GM18507 (cell line): ENCODE data around the gene COX5B.
A peak's percentile ranks its signal among the peaks of the same experiment; 100 is the strongest.
"Not testable (repeated sequence)": the region's sequence is repeated elsewhere in the genome, so short reads cannot be mapped to it uniquely, and the experiment has no call there.

Source experiments
- DNase-seq: peaks from one replicate; pipeline ENCODE4 v3.0.0; 2011; ENCODE audit warnings: low read depth; ENCODE audit not compliant: insufficient read length; ENCODE audit errors: extremely low spot score
- FAIRE-seq: peaks from 2 replicates; lab custom pipeline; 2011; peaks lifted over from hg19 to GRCh38; lab: Jason Lieb, UNC

Gene COX5B

DNA sequence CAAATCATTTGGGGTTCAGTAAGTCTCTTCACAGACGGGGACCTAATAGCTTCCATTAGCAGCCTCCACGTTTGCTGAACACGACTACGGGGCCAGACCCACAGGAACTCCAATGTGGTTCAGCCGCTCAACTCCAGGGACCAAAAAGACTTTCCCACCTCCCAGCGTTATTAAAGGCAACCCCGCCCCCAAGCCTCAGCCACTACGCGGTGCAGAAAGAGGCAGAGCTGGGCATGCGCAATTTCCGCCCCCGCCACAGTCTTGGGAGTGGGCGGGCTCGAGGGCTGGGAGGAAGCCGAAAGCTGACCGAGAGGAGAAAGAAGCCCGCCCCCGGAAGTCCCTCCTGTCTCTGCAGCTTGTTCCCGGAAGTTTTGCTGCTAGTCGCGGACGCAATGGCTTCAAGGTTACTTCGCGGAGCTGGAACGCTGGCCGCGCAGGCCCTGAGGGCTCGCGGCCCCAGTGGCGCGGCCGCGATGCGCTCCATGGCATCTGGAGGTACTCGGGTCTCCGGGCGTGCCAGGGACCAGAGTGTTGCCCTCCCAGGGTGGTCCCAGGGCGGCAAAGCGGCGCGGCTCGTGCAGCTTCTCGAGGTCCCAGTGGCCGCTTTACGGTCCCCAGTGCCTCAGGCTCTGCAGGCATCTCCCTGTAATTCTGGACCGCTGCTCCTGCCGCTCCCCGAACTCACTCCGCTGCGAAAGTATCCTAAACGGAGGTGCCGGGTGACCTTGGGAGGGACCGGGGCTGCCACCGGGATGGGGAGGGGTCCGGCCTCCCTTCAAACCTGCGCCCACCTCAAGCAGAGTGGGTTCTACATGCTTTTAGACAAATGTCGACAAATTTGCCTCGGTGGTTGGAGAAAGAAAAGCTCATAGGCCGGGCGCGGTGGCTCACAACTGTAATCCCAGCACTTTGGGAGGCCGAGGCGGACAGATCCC is at the start of gene COX5B:
COX5B (plus strand) TSS at position 368 of the 935 bp plus-strand sequence; CDS start at position 393, 25 bp downstream.
- FAIRE-seq: peak; percentile 96
- peak; percentile 99 for DNase-seq

- DNase-seq, FAIRE-seq: not testable (repeated sequence)
Observed at GRCh38 chr2:97596180-97596579, 49.7 kb upstream of the COX5B start.

- DNase-seq, FAIRE-seq: not testable (repeated sequence)
Observed at GRCh38 chr2:97601537-97601936, 44.3 kb upstream of the COX5B start.

DNA sequence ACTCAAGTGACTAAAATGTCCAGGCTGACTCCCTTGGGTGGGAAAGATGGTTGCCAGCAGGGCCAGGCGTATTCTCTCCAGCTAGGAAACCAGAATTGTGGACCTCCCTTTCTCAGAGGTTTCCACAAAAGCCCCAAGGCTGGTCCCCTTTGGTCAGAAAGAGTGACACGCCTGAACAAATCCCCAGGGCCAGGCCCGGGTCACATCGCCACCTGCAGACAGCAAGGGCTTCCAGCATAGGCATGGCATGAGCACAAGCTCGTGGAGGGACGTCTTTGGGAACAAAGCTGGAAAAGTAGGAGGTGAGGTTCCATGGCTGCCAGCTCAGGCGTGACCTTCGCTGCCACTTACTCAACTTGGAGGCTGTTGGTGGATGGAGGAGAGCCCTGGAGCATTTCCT is 40.8 kb upstream of the COX5B start:
- DNase-seq, FAIRE-seq: not testable (repeated sequence)

- not testable (repeated sequence) for FAIRE-seq, DNase-seq
Observed at GRCh38 chr2:97605524-97606339, 40.1 kb upstream of the COX5B start.

- DNase-seq, FAIRE-seq: not testable (repeated sequence)
Observed at GRCh38 chr2:97608745-97609144, 37.1 kb upstream of the COX5B start.

GRCh38 chr2:97611895-97612294 is 34.0 kb upstream of the COX5B start:
- DNase-seq, FAIRE-seq: not testable (repeated sequence)

GRCh38 chr2:97615746-97616145 is 30.1 kb upstream of the COX5B start:
- not testable (repeated sequence) for FAIRE-seq, DNase-seq

DNA sequence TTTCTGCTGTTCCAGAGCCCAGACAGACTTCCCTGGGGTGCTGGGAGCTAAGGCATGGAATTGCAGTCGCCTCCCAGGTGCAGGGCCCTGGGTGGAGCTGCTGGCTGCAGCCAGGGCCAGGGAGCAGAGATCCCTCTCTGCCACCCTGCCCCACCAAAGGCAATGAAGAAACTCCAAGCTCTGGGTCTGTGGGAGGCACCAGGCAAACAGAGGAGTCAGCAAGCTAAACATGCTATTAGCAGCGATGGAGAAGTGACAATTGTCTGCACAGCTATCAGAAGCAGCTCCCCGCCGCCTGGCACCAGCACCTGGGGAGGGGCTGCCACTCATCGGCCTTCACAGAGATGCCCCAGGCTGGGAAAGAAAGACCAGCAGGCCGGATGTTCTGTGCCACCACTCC is 28.0 kb upstream of the COX5B start:
- no peak for DNase-seq
- no peak for FAIRE-seq

- not testable (repeated sequence) for FAIRE-seq, DNase-seq
Observed at GRCh38 chr2:97618939-97619827, 26.7 kb upstream of the COX5B start.

GRCh38 chr2:97620492-97620891 is 25.4 kb upstream of the COX5B start:
- FAIRE-seq: not testable (repeated sequence)

DNA sequence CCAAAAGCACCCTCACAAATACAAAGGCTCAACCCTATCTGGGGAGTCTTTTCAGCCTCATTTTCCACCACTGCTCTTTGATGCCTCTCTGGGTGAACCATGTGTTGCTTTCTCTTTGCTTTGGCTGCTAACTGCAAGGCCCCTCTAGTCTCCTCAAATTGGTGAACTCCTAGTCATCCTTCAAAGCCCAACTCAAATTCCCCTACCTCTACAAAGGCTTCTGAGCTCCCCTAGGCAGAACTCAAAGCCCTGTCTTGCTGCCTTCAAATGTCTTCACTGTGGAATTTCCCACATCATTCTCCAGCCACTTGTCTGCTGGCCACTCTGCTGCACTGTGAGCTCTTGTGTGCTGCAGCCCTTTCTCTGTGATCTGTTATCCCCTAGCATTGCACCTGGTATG is 22.9 kb upstream of the COX5B start:
- DNase-seq, FAIRE-seq: not testable (repeated sequence)

More at GRCh38 chr2:97620492-97620891, 25.4 kb upstream of the COX5B start:
- not testable (repeated sequence) for DNase-seq

- DNase-seq, FAIRE-seq: not testable (repeated sequence)
Observed at GRCh38 chr2:97625354-97626048, 20.4 kb upstream of the COX5B start.

DNA sequence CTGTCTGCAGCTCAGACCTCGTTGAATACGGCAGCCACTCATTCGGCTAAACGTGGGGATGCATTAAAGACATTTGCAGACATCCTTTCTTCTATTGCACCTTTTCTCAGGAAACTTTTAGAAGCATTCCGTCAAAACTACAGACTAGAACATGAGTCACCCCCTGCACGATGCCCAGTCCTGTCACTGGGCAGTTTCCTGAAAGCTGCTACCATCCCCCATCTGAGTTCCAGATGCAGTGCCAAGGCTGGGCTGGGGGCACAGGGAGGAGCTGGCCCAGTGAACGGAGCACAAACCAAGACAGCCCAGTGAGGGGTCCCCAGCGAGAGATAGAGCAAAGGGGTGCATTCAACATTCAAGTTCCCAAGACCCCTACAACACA is 19.8 kb upstream of the COX5B start:
- not testable (repeated sequence) for DNase-seq, FAIRE-seq

GRCh38 chr2:97644023-97644717 is 1.7 kb upstream of the COX5B start:
- DNase-seq: no peak
- FAIRE-seq: no peak

DNA sequence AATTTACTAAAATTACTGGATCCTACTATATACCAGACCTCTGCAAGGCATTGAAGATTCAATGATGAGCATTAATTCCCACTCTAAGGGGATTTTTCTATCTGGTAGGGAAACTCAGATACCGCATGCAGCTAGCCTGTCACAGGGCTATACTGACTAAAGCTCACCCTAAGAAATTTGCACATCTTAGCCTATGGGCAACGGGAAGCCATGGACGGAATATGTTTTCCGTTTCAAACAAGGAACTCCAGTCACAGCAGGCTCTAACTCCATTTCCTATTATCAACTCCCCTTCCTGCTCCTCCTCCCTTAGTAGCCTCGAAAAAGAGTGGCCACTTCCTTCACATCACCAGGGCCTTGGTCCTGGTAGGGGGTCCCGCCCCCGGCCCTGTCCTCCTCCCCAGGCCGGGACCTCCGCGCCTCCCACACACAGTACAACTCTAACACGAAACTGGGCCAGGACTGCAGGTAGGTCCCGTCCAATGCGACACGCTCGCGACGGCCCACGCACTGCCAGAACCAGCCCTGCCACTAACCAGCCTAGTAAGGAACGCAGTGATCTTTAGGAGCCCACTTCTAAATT is 659 bp upstream of the COX5B start:
- no peak for DNase-seq
- no peak for FAIRE-seq

DNA sequence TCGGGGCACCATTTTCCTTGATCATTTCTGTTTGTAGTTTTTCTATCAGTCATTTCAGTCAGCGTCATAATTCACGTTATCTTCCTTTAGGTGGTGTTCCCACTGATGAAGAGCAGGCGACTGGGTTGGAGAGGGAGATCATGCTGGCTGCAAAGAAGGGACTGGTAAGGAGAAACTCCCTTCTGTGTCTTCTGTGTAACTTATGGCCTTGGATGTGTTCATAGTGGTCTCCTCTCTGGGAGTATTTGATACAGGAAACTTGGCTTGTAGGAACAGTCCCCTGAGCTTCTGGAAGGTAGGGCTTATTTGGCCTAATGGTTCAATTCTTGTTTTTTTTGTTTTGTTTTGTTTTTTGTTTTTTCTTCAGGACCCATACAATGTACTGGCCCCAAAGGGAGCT is 1.1 kb downstream of the COX5B start:
- DNase-seq (no peak), FAIRE-seq (no peak)

DNA sequence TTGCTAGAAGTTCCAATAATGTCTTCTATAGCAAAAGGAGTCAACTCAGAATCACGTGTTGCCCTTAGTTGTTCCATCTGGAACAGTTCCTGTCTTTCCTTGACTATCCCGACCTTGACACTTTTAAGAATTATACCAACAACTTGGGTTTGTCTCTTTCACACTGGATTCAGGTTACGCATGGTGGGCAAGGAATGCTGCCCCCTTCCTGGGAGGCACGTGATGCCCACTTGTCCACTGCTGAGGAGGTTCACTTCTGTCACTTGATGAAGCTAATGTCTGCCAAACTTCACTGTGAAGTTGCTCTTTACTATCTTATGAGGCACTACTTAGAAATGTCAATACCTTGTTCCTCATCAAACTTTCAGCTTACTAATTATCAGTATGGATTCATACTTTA is 5.3 kb downstream of the COX5B start:
- FAIRE-seq (no peak), DNase-seq (no peak)
